Thoracic aorta (tissue), 2 donors: ENCODE measurements around the gene ZNF318. TPM values are rescaled to one million over a fixed set of nuclear protein-coding genes. Genes with fewer than 3 reads are reported as not detected.

Experiments
- ATAC-seq: fragments of 150-250 bp; one replicate; pipeline ENCODE4 v1.8.0; 2017; ENCODE audit warnings: low read depth; ENCODE audit not compliant: insufficient number of reproducible peaks, low FRiP score
- DNase-seq: peaks from one replicate; pipeline ENCODE4 v3.0.0-alpha.2; 2020; ENCODE audit warnings: low spot score
- H3K27ac ChIP-seq, 2 donors: fragments of 200-600 bp; sonication (generic); 1 replicate in 1 of 2; 2 replicates in 1 of 2; pipeline ENCODE4 v1.5.1; 2016; ENCODE audit warnings: mild to moderate bottlenecking in 2 of 2, moderate library complexity in 2 of 2
- H3K27me3 ChIP-seq: fragments of 200-600 bp; sonication (generic); replicated peaks from 2 replicates; pipeline ENCODE4 v1.6.0; 2016; ENCODE audit warnings: mild to moderate bottlenecking; ENCODE audit not compliant: insufficient read depth
- H3K36me3 ChIP-seq: fragments of 200-600 bp; sonication (generic); one replicate; pipeline ENCODE4 v1.5.1; 2016
- H3K4me1 ChIP-seq, 2 donors: fragments of 200-600 bp; sonication (generic); 1 replicate in 1 of 2; 2 replicates in 1 of 2; pipeline versions ENCODE4 v1.5.1 to v1.6.0; 2016; ENCODE audit warnings: low read depth in 2 of 2, mild to moderate bottlenecking in 1 of 2; ENCODE audit not compliant: control insufficient read depth in 1 of 2
- H3K4me3 ChIP-seq: fragments of 200-600 bp; sonication (generic); 2 replicates; pipeline ENCODE4 v1.5.1; 2016; ENCODE audit warnings: mild to moderate bottlenecking
- H3K9me3 ChIP-seq: fragments of 200-600 bp; sonication (generic); 2 replicates; pipeline ENCODE4 v1.5.1; 2016
- CTCF ChIP-seq: fragments of 200-600 bp; sonication (generic); IDR thresholded peaks from one replicate; pipeline ENCODE4 v1.5.1; 2019; ENCODE audit warnings: antibody characterized with exemption
- total RNA-seq, 2 donors: library from RNA; depleted of rRNA; stranded (reverse); fragments of >200 nt; gene quantifications; one replicate each; pipeline versions ENCODE4 v1.1.0 to v1.2.3, GENCODE V29; 2016

ZNF318 gene
- total RNA-seq, 2 donors from 2014 or later, result 13.0 to 24.1 TPM

GRCh38 chr6:43302126-43302525, 67.3 kb downstream of the ZNF318 start:
- Histone ChIP-seq H3K9me3 (no peaks in the 10 kb centered on the region), H3K27ac (no peak overlapping the region), H3K4me1 (no peaks in the 10 kb centered on the region), H3K27me3 (no peaks in the 10 kb centered on the region), H3K36me3 (no peaks in the 10 kb centered on the region), H3K4me3 (no peak overlapping the region)
- ATAC-seq (no peak), DNase-seq (no peak)
- TF ChIP-seq CTCF, result no peak

- no peaks in the 10 kb centered on the region for H3K9me3 ChIP-seq
- H3K4me3 ChIP-seq, result no peak overlapping the region
- DNase-seq (no peak), ATAC-seq (no peak)
- no peaks in the 10 kb centered on the region for H3K36me3 ChIP-seq
- TF ChIP-seq CTCF, result no peak
- no peaks in the 10 kb centered on the region for H3K4me1 ChIP-seq
- no peaks in the 10 kb centered on the region for H3K27me3 ChIP-seq
- H3K27ac ChIP-seq, result no peak overlapping the region
Observed at GRCh38 chr6:43301081-43301870, 68.2 kb downstream of the ZNF318 start.

- Histone ChIP-seq H3K4me1 (no peaks in the 10 kb centered on the region), H3K4me3 (no peak overlapping the region), H3K9me3 (no peaks in the 10 kb centered on the region), H3K36me3 (no peaks in the 10 kb centered on the region), H3K27ac (no peak overlapping the region), H3K27me3 (no peaks in the 10 kb centered on the region)
- no peak for TF ChIP-seq CTCF
- ATAC-seq (no peak), DNase-seq (no peak)
Observed at GRCh38 chr6:43299338-43300293, 69.8 kb downstream of the ZNF318 start.

GRCh38 chr6:43298565-43299337, 70.7 kb downstream of the ZNF318 start:
- no peak for ATAC-seq
- no peak for TF ChIP-seq CTCF
- no peaks in the 10 kb centered on the region for H3K36me3 ChIP-seq
- no peaks in the 10 kb centered on the region for H3K9me3 ChIP-seq
- no peak for DNase-seq
- no peaks in the 10 kb centered on the region for H3K4me1 ChIP-seq
- no peak overlapping the region for H3K4me3 ChIP-seq
- no peak overlapping the region for H3K27ac ChIP-seq
- no peaks in the 10 kb centered on the region for H3K27me3 ChIP-seq
